Astrocyte (in vitro differentiated cells and primary cell): ENCODE measurements around the gene LILRA1.

Source experiments
- CTCF ChIP-seq: IDR thresholded peaks from 2 replicates; pipeline ENCODE4 v1.5.1; 2011; ENCODE audit warnings: low read depth, mild to moderate bottlenecking, inconsistent platforms, low read length, moderate library complexity; ENCODE audit not compliant: insufficient read depth
- EZH2 ChIP-seq: IDR thresholded peaks from 2 replicates; pipeline ENCODE4 v1.6.1; 2012; ENCODE audit warnings: mild to moderate bottlenecking, low read length, inconsistent platforms; ENCODE audit not compliant: insufficient read depth

- TF ChIP-seq CTCF (no peak), EZH2 (no peak)
Measured at GRCh38 chr19:54626757-54627156, 33.3 kb downstream of the LILRA1 start.
